ENCODE results near the gene TIGD3. TPM values are rescaled to one million over a fixed set of nuclear protein-coding genes. Genes with fewer than 3 reads are reported as not detected.
A peak's percentile ranks its signal among the peaks of the same experiment; 100 is the strongest.

The TIGD3 gene
- total and polyA plus RNA-seq, 9 of the 15 experiments (the other 6 are each of a cell fraction or from before 2014, with no cell fraction given): 0.06 to 1.3 (median 0.56) TPM

- no peak for TF ChIP-seq ZFP36 (IDR thresholded peaks at IDR 0.05; ENCODE audit: low read depth, low read length, partially characterized antibody)
- TF ChIP-seq NFIC (IDR thresholded peaks at IDR 0.05): peak; percentile 73
- TF ChIP-seq ZNF316 (IDR thresholded peaks at IDR 0.05): peak; percentile 31; the same call in 1 of the 2 replicates
Observed at GRCh38 chr11:65308281-65308891, 46.2 kb upstream of the TIGD3 start (continued).

- WGBS (ENCODE audit: insufficient coverage, low coverage, missing lambda C conversion rate): 44% methylated on average over 5 of the region's 5 CpGs
- in situ Hi-C loops (cut with MboI) (no loop called here), intact Hi-C loops (cut with micrococcal nuclease) (no loop called here)
- POLR2A ChIA-PET: interaction anchor here (0.9 to 1.2 kb wide), 3 partner anchors 11 to 34 kb away, joined by 3 to 6 read pairs (median 3); no protein-coding TSS in a partner anchor
- Histone ChIP-seq H4K20me1 (replicated peaks; ENCODE audit: control insufficient read depth, insufficient read depth, low read length) (no peaks in the 10 kb centered on the region), H3K9me1 (ENCODE audit: control insufficient read depth, insufficient read depth, low read length) (no peaks in the 10 kb centered on the region), H3K4me1 (replicated peaks in 1 of 2; ENCODE audit: control insufficient read depth in 2 of 2, insufficient read depth in 2 of 2, low read length in 2 of 2) (peaks cover 5 to 26% of the 10 kb centered on the region in 2 experiments; a peak in 3 of 5 replicates), H2AFZ (ENCODE audit: low read depth, low read length) (no peak overlapping the region), H3K9ac (ENCODE audit: insufficient read depth in 1 of 2, low read depth in 2 of 2, low read length in 2 of 2) (no peak overlapping the region), H3K4me3 (no peak overlapping the region), H3K27me3 (ENCODE audit: control insufficient read depth in 2 of 2, insufficient read depth in 2 of 2, low read length in 2 of 2) (no peaks in the 10 kb centered on the region), H3K4me2 (ENCODE audit: insufficient read depth, low read length) (no peak overlapping the region), H3K27ac (ENCODE audit: extremely low read depth, low read depth, low read length) (no peak overlapping the region), H3K36me3 (ENCODE audit: control insufficient read depth, insufficient read depth, low read length) (peaks cover 1% of the 10 kb centered on the region; the same call in 1 of the 3 replicates), H3K9me3 (replicated peaks; ENCODE audit: control insufficient read depth, insufficient read depth, low read depth, low read length) (no peaks in the 10 kb centered on the region), H3K79me2 (ENCODE audit: control insufficient read depth, insufficient read depth, low read length) (no peaks in the 10 kb centered on the region)
- FAIRE-seq (no peak), DNase-seq (ENCODE audit: extremely low read depth in 1 of 4, low spot score in 3 of 4) (no peak), ATAC-seq (peak; percentile 12; the same call in 1 of the 3 replicates)
- TF ChIP-seq POLR2G (IDR thresholded peaks at IDR 0.05; ENCODE audit: low read depth, low read length): peak; percentile 45; the same call in 1 of the 2 replicates
- no peak for TF ChIP-seq POLR2H (tag; IDR thresholded peaks at IDR 0.05; ENCODE audit: low read depth)
- no peak for TF ChIP-seq PTTG1 (tag; IDR thresholded peaks at IDR 0.05; ENCODE audit: low read depth)
- CTCF ChIA-PET (ENCODE audit: low intra/inter-chr PET ratio): no interaction called here
- no TSS peak for BruUV-seq (replicated peaks)
Observed at GRCh38 chr11:65309006-65309405, 45.5 kb upstream of the TIGD3 start.
